GM12864 (cell line): ENCODE results near the gene CLSTN2.

Experiments
- DNase-seq: peaks from one replicate; pipeline ENCODE4 v3.0.0-alpha.2; 2011; ENCODE audit warnings: low read depth
- H3K4me3 ChIP-seq: 2 replicates; pipeline ENCODE4 v1.5.1; 2011; ENCODE audit warnings: mild to moderate bottlenecking, low read depth, low read length, control low read depth
- TF ChIP-seq, protein P1 (sequence below): IDR thresholded peaks from 2 replicates; pipeline ENCODE4 v1.5.1; 2011; ENCODE audit warnings: low read depth, mild to moderate bottlenecking, moderate library complexity, low read length, control low read depth, inconsistent platforms; ENCODE audit errors: missing control alignments

Gene CLSTN2

DNA sequence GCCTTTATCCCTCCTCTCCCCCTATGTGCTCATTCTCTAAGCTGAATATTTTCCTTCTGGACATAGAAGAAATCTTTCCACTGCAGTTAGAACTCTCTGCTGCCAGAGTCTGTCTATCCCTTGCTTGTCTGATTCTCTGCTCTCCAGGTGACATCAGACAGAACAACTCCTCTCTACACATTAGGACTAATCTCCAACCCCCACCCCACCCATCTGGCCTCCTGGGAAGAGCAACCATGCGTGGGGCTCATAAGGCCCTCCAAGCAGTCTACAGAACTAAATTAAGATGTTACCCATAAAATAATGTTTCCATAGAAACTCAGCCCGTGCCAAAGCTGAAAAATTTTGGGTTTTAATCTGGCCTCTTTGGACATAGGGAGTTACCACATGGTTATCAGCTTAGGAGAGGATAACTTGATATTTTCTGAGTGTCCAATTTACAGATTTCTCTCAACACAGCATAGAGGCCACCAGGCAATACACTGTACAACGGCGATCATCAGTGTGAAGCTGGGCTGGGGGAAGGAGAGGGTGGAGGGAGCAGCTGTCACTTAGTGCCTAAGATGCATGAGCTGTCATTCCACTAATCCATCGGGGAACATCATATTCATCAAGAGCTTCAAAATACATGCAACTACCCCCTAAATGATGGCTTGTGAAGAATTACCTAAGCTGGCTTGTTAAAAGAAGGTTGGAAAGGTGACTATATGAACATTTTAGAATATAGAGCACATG, 199.4 kb downstream of the CLSTN2 start:
- no peak for DNase-seq
- TF ChIP-seq, protein P1, sequence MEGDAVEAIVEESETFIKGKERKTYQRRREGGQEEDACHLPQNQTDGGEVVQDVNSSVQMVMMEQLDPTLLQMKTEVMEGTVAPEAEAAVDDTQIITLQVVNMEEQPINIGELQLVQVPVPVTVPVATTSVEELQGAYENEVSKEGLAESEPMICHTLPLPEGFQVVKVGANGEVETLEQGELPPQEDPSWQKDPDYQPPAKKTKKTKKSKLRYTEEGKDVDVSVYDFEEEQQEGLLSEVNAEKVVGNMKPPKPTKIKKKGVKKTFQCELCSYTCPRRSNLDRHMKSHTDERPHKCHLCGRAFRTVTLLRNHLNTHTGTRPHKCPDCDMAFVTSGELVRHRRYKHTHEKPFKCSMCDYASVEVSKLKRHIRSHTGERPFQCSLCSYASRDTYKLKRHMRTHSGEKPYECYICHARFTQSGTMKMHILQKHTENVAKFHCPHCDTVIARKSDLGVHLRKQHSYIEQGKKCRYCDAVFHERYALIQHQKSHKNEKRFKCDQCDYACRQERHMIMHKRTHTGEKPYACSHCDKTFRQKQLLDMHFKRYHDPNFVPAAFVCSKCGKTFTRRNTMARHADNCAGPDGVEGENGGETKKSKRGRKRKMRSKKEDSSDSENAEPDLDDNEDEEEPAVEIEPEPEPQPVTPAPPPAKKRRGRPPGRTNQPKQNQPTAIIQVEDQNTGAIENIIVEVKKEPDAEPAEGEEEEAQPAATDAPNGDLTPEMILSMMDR: no peak
- no peak overlapping the region for H3K4me3 ChIP-seq

DNA sequence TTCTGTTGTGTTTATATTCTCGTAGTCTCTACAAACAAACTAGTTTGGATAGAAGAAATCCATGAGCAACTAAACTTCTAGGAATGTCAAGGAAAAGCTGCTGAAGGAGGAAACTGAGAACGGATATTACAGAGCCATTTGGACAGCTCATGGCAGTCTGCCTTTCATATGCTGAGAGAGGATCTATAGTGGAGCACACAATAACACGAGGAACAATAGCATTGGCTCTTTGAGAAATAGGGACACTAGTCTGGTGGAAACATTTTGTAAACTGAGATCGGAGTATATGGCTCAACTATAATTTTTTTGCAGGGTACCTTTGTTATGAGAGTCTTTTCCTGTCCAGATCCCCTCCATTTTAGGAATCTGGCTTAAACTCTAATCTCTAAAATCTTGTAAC, 200.5 kb downstream of the CLSTN2 start:
- H3K4me3 ChIP-seq: no peak overlapping the region
- DNase-seq: no peak
- TF ChIP-seq, protein P1: no peak

DNA sequence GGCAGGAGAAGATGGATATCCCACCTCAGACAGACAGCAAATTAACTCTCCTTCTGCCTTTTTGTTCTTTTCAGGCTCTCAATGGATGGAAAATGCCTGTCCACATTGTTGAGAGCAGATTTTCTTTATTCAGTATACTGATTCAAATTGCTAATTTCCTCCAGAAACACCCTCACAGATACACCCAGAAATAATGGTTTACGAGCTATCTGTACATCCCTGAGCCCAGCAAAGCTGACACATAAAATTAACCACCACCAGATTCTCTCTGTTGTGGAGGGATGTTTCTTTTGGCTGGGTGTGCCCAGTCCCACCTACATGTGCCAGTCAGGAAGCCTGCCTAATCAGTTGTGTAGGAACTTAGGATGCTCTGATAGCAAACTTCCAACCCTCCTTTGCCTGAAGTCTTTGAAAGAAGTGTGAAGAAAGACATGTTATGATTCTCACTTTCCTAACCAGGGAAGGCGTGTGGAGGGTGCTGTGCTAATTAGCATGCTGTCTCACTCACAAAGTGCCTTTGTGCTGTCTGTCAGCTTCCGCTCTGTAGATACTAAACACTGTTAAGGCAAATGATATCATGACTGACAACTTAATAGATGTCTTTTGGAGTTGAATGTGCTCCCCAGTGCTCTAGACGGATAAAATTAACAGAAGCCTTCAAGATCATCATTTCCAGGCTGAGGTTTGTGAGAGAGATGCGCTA, 208.5 kb downstream of the CLSTN2 start:
- TF ChIP-seq, protein P1: no peak
- no peak for DNase-seq
- no peak overlapping the region for H3K4me3 ChIP-seq

DNA sequence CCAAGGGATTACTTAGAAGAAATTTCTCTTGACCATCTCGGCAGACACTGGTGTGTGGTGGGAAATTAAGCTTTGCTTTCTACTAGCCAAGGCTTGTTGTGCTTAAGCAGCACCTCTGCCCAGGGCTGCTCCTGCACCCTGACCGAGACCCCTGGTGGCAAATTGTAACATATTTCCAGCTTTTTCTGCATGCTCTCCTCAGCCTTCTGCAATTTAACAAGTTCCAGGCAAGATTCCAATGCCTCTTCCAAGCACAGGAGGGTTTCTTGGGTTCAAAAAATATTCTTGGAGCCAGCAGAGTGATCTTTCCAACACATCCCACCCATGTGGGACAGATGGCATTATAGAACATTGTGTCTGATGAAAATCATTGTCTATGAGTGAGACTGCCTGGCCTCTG, 210.5 kb downstream of the CLSTN2 start:
- no peak for DNase-seq
- no peak overlapping the region for H3K4me3 ChIP-seq
- TF ChIP-seq, protein P1: no peak

DNA sequence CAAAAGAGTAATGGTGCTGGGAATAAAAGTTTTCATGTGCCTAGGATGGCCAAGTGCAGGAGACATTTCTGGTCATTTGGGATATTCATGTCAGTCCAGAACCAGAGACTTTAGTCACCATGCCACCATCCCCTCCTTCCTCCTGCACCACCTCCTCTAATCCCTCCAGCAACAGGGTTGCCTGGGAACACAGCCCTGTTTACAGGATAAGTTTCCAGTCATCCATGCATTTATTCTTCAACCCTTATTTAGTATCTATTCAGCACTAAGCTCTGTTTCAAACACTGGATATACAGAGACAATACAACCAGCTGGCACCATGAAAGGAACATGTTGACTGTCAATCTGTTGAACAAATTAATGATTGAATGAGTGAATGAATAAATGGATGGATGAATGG, 211.7 kb downstream of the CLSTN2 start:
- no peak overlapping the region for H3K4me3 ChIP-seq
- TF ChIP-seq, protein P1: no peak
- no peak for DNase-seq

DNA sequence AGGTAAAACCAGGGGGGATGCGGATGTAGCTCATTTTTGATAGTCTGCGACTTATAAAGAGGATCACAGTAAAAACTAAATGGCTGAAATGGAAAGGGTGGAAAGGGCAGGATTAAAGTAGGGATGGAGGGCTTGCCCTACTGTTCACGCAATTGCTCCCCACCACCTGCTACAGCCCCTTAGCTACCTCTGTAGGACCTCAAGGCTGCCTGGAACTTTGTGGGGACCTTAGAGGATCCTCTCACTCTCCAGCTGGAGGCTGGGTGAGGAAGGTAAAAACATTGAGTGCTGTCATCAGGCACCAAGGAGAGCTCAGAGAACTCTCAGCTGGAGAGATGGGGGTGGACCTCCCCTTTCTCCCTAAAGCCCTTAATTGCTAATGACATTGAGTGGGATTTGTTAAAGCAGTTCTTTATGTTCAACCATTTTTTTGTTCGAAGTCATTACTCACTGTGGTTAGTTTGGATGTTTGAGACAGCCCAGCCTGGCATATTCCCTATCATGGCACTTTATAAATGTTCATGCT, 213.0 kb downstream of the CLSTN2 start:
- TF ChIP-seq, protein P1: no peak
- no peak overlapping the region for H3K4me3 ChIP-seq
- no peak for DNase-seq
